ENCODE measurements around the gene CYTH4. TPM values are rescaled to one million over a fixed set of nuclear protein-coding genes. Genes with fewer than 3 reads are reported as not detected.

CYTH4 gene
- polyA plus RNA-seq, 2 of the 4 experiments (the other 2 are of a cell fraction) = 0.05 to 0.10 TPM

- TF ChIP-seq ZFP36 (IDR thresholded peaks at IDR 0.05; ENCODE audit: borderline replicate concordance, partially characterized antibody) = no peak
- no peak for TF ChIP-seq RNF2 (IDR thresholded peaks at IDR 0.05; ENCODE audit: borderline replicate concordance, low read depth)
- TF ChIP-seq E2F6 (IDR thresholded peaks at IDR 0.05; ENCODE audit: borderline replicate concordance, low read depth) = no peak
- no peak for TF ChIP-seq ESRRA (IDR thresholded peaks at IDR 0.05; ENCODE audit: borderline replicate concordance, low read length)
- TF ChIP-seq CEBPB (IDR thresholded peaks at IDR 0.05) = no peak
- no peak for TF ChIP-seq PHF8 (IDR thresholded peaks at IDR 0.05; ENCODE audit: borderline replicate concordance, low read depth)
- no peak for TF ChIP-seq RARB (CRISPR knock-in tag; IDR thresholded peaks at IDR 0.05)
- no peak for TF ChIP-seq CBX8 (IDR thresholded peaks at IDR 0.05)
- no peak for TF ChIP-seq POLR2A (IDR thresholded peaks at IDR 0.05; ENCODE audit: low read length)
- H3K9me3 ChIP-seq = no peaks in the 10 kb centered on the region
- ATAC-seq = no peak
- FAIRE-seq = no peak
- DNase-seq (ENCODE audit: low read depth in 1 of 2, low spot score in 1 of 2) = no peak
- CTCF ChIA-PET = interaction anchor here (1.4 to 1.7 kb wide), 3 partner anchors 20 to 177 kb away, joined by 3 to 6 read pairs (median 6); no protein-coding TSS in a partner anchor
- POLR2A ChIA-PET = no interaction called here
- WGBS (ENCODE audit: missing lambda C conversion rate) = 92% methylated on average over 7 of the region's 7 CpGs
- no peak overlapping the region for H3K4me2 ChIP-seq
- H3K27ac ChIP-seq = no peak overlapping the region
- no peak overlapping the region for H3K4me3 ChIP-seq
- H3K4me1 ChIP-seq = no peaks in the 10 kb centered on the region
Observed at GRCh38 chr22:37281195-37281594, 1.1 kb upstream of the CYTH4 start.

GRCh38 chr22:37281646-37282384 lies 493 bp upstream of the CYTH4 start:
- TF ChIP-seq ZC3H11A (IDR thresholded peaks at IDR 0.05) (no peak), RNF2 (IDR thresholded peaks at IDR 0.05; ENCODE audit: borderline replicate concordance, low read depth) (no peak), ZNF302 (CRISPR knock-in tag; IDR thresholded peaks at IDR 0.05) (no peak), MAFK (IDR thresholded peaks at IDR 0.05; ENCODE audit: partially characterized antibody) (peak; percentile 7), RCOR1 (IDR thresholded peaks at IDR 0.05; ENCODE audit: low read depth, low read length) (no peak), MYC (IDR thresholded peaks at IDR 0.05; ENCODE audit: borderline replicate concordance, low read length) (no peak)
- 72% methylated on average over 12 of the region's 12 CpGs for whole genome bisulfite sequencing (ENCODE audit: missing lambda C conversion rate)
- Histone ChIP-seq H3K27ac (no peak overlapping the region), H3K4me2 (no peak overlapping the region), H3K4me3 (no peak overlapping the region), H3K4me1 (no peaks in the 10 kb centered on the region), H3K9me3 (no peaks in the 10 kb centered on the region)
- ATAC-seq (no peak), DNase-seq (ENCODE audit: low read depth in 1 of 2, low spot score in 1 of 2) (no peak), FAIRE-seq (no peak)
- CTCF ChIA-PET = interaction anchor here (1.4 to 1.7 kb wide), 3 partner anchors 21 to 176 kb away, joined by 3 to 6 read pairs (median 6); no protein-coding TSS in a partner anchor
- POLR2A ChIA-PET = no interaction called here

- FAIRE-seq (no peak), ATAC-seq (no peak; a peak in 1 of 6 replicates), DNase-seq (ENCODE audit: low read depth in 1 of 2, low spot score in 1 of 2) (no peak)
- no peak overlapping the region for H3K4me2 ChIP-seq
- ChIA-PET CTCF (interaction anchor here (1.9 kb wide), 1 partner anchor 23 kb away, joined by 4 read pairs; no protein-coding TSS in a partner anchor), POLR2A (no interaction called here)
- WGBS (ENCODE audit: missing lambda C conversion rate) = 85% methylated on average over 2 of the region's 8 CpGs
- no peak overlapping the region for H3K27ac ChIP-seq
- no peaks in the 10 kb centered on the region for H3K4me1 ChIP-seq
- H3K9me3 ChIP-seq = no peaks in the 10 kb centered on the region
- no peak overlapping the region for H3K4me3 ChIP-seq
- TF ChIP-seq ZFP36 (IDR thresholded peaks at IDR 0.05; ENCODE audit: borderline replicate concordance, partially characterized antibody) (no peak), PHF8 (IDR thresholded peaks at IDR 0.05; ENCODE audit: borderline replicate concordance, low read depth) (no peak), SREBF2 (IDR thresholded peaks at IDR 0.05) (no peak), USF2 (IDR thresholded peaks at IDR 0.05) (no peak), POLR2A (IDR thresholded peaks at IDR 0.05; ENCODE audit: low read length) (no peak), ESRRA (IDR thresholded peaks at IDR 0.05; ENCODE audit: borderline replicate concordance, low read length) (no peak), EHMT2 (IDR thresholded peaks at IDR 0.05; ENCODE audit: low read depth) (no peak), RCOR1 (IDR thresholded peaks at IDR 0.05; ENCODE audit: low read depth, low read length) (no peak), RNF2 (IDR thresholded peaks at IDR 0.05; ENCODE audit: borderline replicate concordance, low read depth) (no peak), POLR2AphosphoS2 (conservative IDR thresholded peaks at IDR 0.05; ENCODE audit: low read length) (no peak), HES2 (IDR thresholded peaks at IDR 0.05) (no peak), HEYL (CRISPR knock-in tag; IDR thresholded peaks at IDR 0.05) (no peak)
Observed at GRCh38 chr22:37283393-37283937, 1.2 kb downstream of the CYTH4 start.
